ENCODE data around the gene RHBDL3. TPM values are rescaled to one million over a fixed set of nuclear protein-coding genes. Genes with fewer than 3 reads are reported as not detected.

Gene RHBDL3
- total RNA-seq, 1 experiment from 2014 or later, result 13.2 TPM

- ATAC-seq (no peak), DNase-seq (ENCODE audit: low spot score) (no peak)
- no peak for TF ChIP-seq MYBL2 (CRISPR knock-in tag; IDR thresholded peaks at IDR 0.05)
- no peak for TF ChIP-seq ZNF232 (CRISPR knock-in tag; IDR thresholded peaks at IDR 0.05)
- TF ChIP-seq NFE2L1 (CRISPR knock-in tag; IDR thresholded peaks at IDR 0.05), result no peak
- no peak for TF ChIP-seq OVOL2 (CRISPR knock-in tag; IDR thresholded peaks at IDR 0.05; ENCODE audit: borderline replicate concordance)
- TF ChIP-seq TEAD4 (CRISPR knock-in tag; IDR thresholded peaks at IDR 0.05), result no peak
- TF ChIP-seq E2F5 (CRISPR knock-in tag; IDR thresholded peaks at IDR 0.05), result no peak
- no peak for TF ChIP-seq ELF4 (CRISPR knock-in tag; IDR thresholded peaks at IDR 0.05; ENCODE audit: low read depth)
- no peak for TF ChIP-seq USF1 (CRISPR knock-in tag; IDR thresholded peaks at IDR 0.05)
- no peak for TF ChIP-seq FOXK1 (CRISPR knock-in tag; IDR thresholded peaks at IDR 0.05)
- no peak for TF ChIP-seq ZNF263 (CRISPR knock-in tag; IDR thresholded peaks at IDR 0.05; ENCODE audit: low read depth)
- TF ChIP-seq EMX1 (CRISPR knock-in tag; IDR thresholded peaks at IDR 0.05), result no peak
- no peak for TF ChIP-seq GABPB1 (CRISPR knock-in tag; IDR thresholded peaks at IDR 0.05)
- no peak for TF ChIP-seq NR1H2 (CRISPR knock-in tag; IDR thresholded peaks at IDR 0.05)
- TF ChIP-seq NFYB (CRISPR knock-in tag; conservative IDR thresholded peaks at IDR 0.05; ENCODE audit: low read depth), result no peak
- TF ChIP-seq AFF4 (CRISPR knock-in tag; IDR thresholded peaks at IDR 0.05; ENCODE audit: borderline replicate concordance), result no peak
- TF ChIP-seq SMAD4 (CRISPR knock-in tag; IDR thresholded peaks at IDR 0.05), result no peak
- TF ChIP-seq ZNF512 (CRISPR knock-in tag; IDR thresholded peaks at IDR 0.05; ENCODE audit: borderline replicate concordance), result no peak
- no peak for TF ChIP-seq SOX15 (CRISPR knock-in tag; IDR thresholded peaks at IDR 0.05)
- TF ChIP-seq CTCF (IDR thresholded peaks at IDR 0.05), result no peak
- no peaks in the 10 kb centered on the region for H3K9me3 Mint-ChIP-seq
- CTCF ChIA-PET, result interaction anchor here (0.6 to 5.2 kb wide), 7 partner anchors 33 to 67 kb away, joined by 3 to 40 read pairs (median 15); no protein-coding TSS in a partner anchor
- H3K4me3 Mint-ChIP-seq, result no peak overlapping the region
- peaks cover 25% of the 10 kb centered on the region for H3K4me1 Mint-ChIP-seq
- H3K36me3 Mint-ChIP-seq, result no peaks in the 10 kb centered on the region
- POLR2A ChIA-PET, result no interaction called here
- no peaks in the 10 kb centered on the region for H3K27me3 Mint-ChIP-seq (ENCODE audit: low read depth)
- H3K27ac Mint-ChIP-seq, result no peak overlapping the region
Observed at GRCh38 chr17:32320847-32321246, 55.2 kb downstream of the RHBDL3 start.
